H9 (cell line): ENCODE data around the gene EEF1AKMT3. TPM values are rescaled to one million over a fixed set of nuclear protein-coding genes. Genes with fewer than 3 reads are reported as not detected.
"Not testable (repeated sequence)": the region's sequence is repeated elsewhere in the genome, so short reads cannot be mapped to it uniquely, and the experiment has no call there.

Experiments used
- DNase-seq: peaks from one replicate; pipeline ENCODE4 v3.0.0-alpha.2; 2017
- H2AFZ ChIP-seq: one replicate; pipeline ENCODE4 v1.6.1; 2013; ENCODE audit warnings: mild to moderate bottlenecking, low read length, control low read depth, moderate library complexity
- H2AK5ac ChIP-seq: 2 replicates; pipeline ENCODE4 v1.6.1; 2013; ENCODE audit warnings: low read length, control low read depth, mixed read lengths; ENCODE audit not compliant: insufficient read length
- H2BK120ac ChIP-seq: one replicate; pipeline ENCODE4 v1.6.1; 2013; ENCODE audit warnings: low read depth, mild to moderate bottlenecking, low read length, control low read depth, inconsistent platforms; ENCODE audit not compliant: poor library complexity, severe bottlenecking
- H2BK12ac ChIP-seq: 2 replicates; pipeline ENCODE4 v1.6.1; 2013; ENCODE audit warnings: low read length, control low read depth, mixed read lengths, low read depth; ENCODE audit not compliant: insufficient read length
- H2BK15ac ChIP-seq: 2 replicates; pipeline ENCODE4 v1.6.1; 2013; ENCODE audit warnings: low read depth, low read length, control low read depth
- H2BK20ac ChIP-seq: one replicate; pipeline ENCODE4 v1.6.1; 2013; ENCODE audit warnings: low read depth, mild to moderate bottlenecking, low read length, control low read depth, inconsistent platforms; ENCODE audit not compliant: poor library complexity, severe bottlenecking
- H2BK5ac ChIP-seq: 2 replicates; pipeline ENCODE4 v1.6.1; 2013; ENCODE audit warnings: low read length, control low read depth, mixed read lengths; ENCODE audit not compliant: insufficient read length
- H3K14ac ChIP-seq: 2 replicates; pipeline ENCODE4 v1.6.1; 2013; ENCODE audit warnings: low read length, control low read depth; ENCODE audit not compliant: insufficient read depth
- H3K18ac ChIP-seq: 2 replicates; pipeline ENCODE4 v1.6.1; 2013; ENCODE audit warnings: low read depth, mild to moderate bottlenecking, mixed read lengths, low read length, control low read depth; ENCODE audit not compliant: insufficient read length
- H3K23ac ChIP-seq: 2 replicates; pipeline ENCODE4 v1.6.1; 2013; ENCODE audit warnings: low read length, control low read depth, mixed read lengths, low read depth; ENCODE audit not compliant: insufficient read length
- H3K23me2 ChIP-seq: 2 replicates; pipeline ENCODE4 v1.6.1; 2013; ENCODE audit warnings: low read depth, mild to moderate bottlenecking, mixed read lengths, low read length, control low read depth; ENCODE audit not compliant: insufficient read length, poor library complexity, severe bottlenecking
- H3K27ac ChIP-seq: 2 replicates; pipeline ENCODE4 v1.5.1; 2013; ENCODE audit warnings: low read length, control low read depth, mixed read lengths, low read depth; ENCODE audit not compliant: insufficient read length
- H3K27me3 ChIP-seq: 2 replicates; pipeline ENCODE4 v1.6.1; 2013; ENCODE audit warnings: low read length, control low read depth, inconsistent platforms; ENCODE audit not compliant: insufficient read depth
- H3K4ac ChIP-seq: 2 replicates; pipeline ENCODE4 v1.6.1; 2013; ENCODE audit warnings: low read depth, mild to moderate bottlenecking, control low read depth, inconsistent platforms, low read length, moderate library complexity
- H3K4me1 ChIP-seq: 2 replicates; pipeline ENCODE4 v1.6.1; 2013; ENCODE audit warnings: low read length, control low read depth, inconsistent platforms; ENCODE audit not compliant: insufficient read depth
- H3K4me2 ChIP-seq: 2 replicates; pipeline ENCODE4 v1.6.1; 2013; ENCODE audit warnings: low read length, control low read depth, mixed read lengths; ENCODE audit not compliant: insufficient read length, insufficient read depth
- H3K56ac ChIP-seq: 2 replicates; pipeline ENCODE4 v1.6.1; 2013; ENCODE audit warnings: low read depth, mild to moderate bottlenecking, mixed read lengths, low read length, control low read depth; ENCODE audit not compliant: insufficient read length
- H3K79me1 ChIP-seq: 2 replicates; pipeline ENCODE4 v1.6.1; 2013; ENCODE audit warnings: low read depth, mild to moderate bottlenecking, moderate library complexity, low read length, control low read depth, inconsistent platforms; ENCODE audit not compliant: insufficient read depth, poor library complexity, severe bottlenecking
- H3K79me2 ChIP-seq: 2 replicates; pipeline ENCODE4 v1.6.1; 2013; ENCODE audit warnings: low read length, control low read depth, inconsistent platforms; ENCODE audit not compliant: insufficient read depth
- H3K9ac ChIP-seq: 2 replicates; pipeline ENCODE4 v1.6.1; 2013; ENCODE audit warnings: low read length, control low read depth, mixed read lengths; ENCODE audit not compliant: insufficient read length; ENCODE audit errors: extremely low read depth
- H3K9me3 ChIP-seq: one replicate; pipeline ENCODE4 v1.6.1; 2013; ENCODE audit warnings: low read depth, low read length, inconsistent platforms; ENCODE audit not compliant: control insufficient read depth
- H3T11ph ChIP-seq: one replicate; pipeline ENCODE4 v1.6.1; 2013; ENCODE audit warnings: mild to moderate bottlenecking, low read length, control low read depth, inconsistent platforms
- H4K20me1 ChIP-seq: one replicate; pipeline ENCODE4 v1.6.1; 2013; ENCODE audit not compliant: control insufficient read depth, insufficient read length, insufficient read depth
- H4K5ac ChIP-seq: 2 replicates; pipeline ENCODE4 v1.6.1; 2013; ENCODE audit warnings: low read depth, mild to moderate bottlenecking, mixed read lengths, low read length, control low read depth; ENCODE audit not compliant: insufficient read length
- H4K8ac ChIP-seq: replicated peaks from 2 replicates; pipeline ENCODE4 v1.6.1; 2013; ENCODE audit warnings: low read length, control low read depth, mixed read lengths, low read depth; ENCODE audit not compliant: insufficient read length
- H4K91ac ChIP-seq: 2 replicates; pipeline ENCODE4 v1.6.1; 2013; ENCODE audit warnings: low read depth, mild to moderate bottlenecking, moderate library complexity, mixed read lengths, low read length, control low read depth; ENCODE audit not compliant: insufficient read length
- H3K27ac Mint-ChIP-seq, 3 experiments: 2 replicates in 2 of 3; 3 replicates in 1 of 3; pipeline ENCODE4 v1.8.0; 2020 to 2021; ENCODE audit warnings: mixed read lengths in 3 of 3, mild to moderate bottlenecking in 1 of 3, moderate library complexity in 1 of 3
- H3K27me3 Mint-ChIP-seq: 2 replicates; pipeline ENCODE4 v1.8.0; 2021; ENCODE audit warnings: low read depth, mild to moderate bottlenecking, moderate library complexity, mixed read lengths
- H3K36me3 Mint-ChIP-seq, 3 experiments: 2 replicates in 2 of 3; 3 replicates in 1 of 3; pipeline ENCODE4 v1.8.0; 2020 to 2021; ENCODE audit warnings: low read depth in 3 of 3, mixed read lengths in 3 of 3; ENCODE audit not compliant: insufficient read depth in 1 of 3
- H3K4me1 Mint-ChIP-seq, 2 experiments: 2 replicates each; pipeline ENCODE4 v1.8.0; 2020; ENCODE audit warnings: mixed read lengths in 2 of 2
- H3K4me3 Mint-ChIP-seq, 2 experiments: 2 replicates in 1 of 2; 3 replicates in 1 of 2; pipeline ENCODE4 v1.8.0; 2020 to 2021; ENCODE audit warnings: mild to moderate bottlenecking in 2 of 2, mixed read lengths in 2 of 2, moderate library complexity in 1 of 2
- H3K9me3 Mint-ChIP-seq, 2 experiments: 2 replicates in 1 of 2; 3 replicates in 1 of 2; pipeline ENCODE4 v1.8.0; 2020; ENCODE audit warnings: mild to moderate bottlenecking in 2 of 2, mixed read lengths in 2 of 2, moderate library complexity in 1 of 2
- WGBS: extraction: QIAGEN DNeasy Blood & Tissue Kit; methylation state at CpG from one replicate; pipeline ENCODE4 v1.1.7; 2013; ENCODE audit warnings: missing lambda C conversion rate, low lambda C conversion rate, mixed read lengths; ENCODE audit not compliant: insufficient read length; ENCODE audit errors: extremely low coverage; 5-methylcytosine and 5-hydroxymethylcytosine counted together
- total RNA-seq: library from RNA; stranded (reverse); gene quantifications from 2 replicates; pipeline ENCODE4 v1.2.1, GENCODE V29; 2021
- TF ChIP-seq, protein P1 (sequence below): fragments of 200-600 bp; sonication (generic); conservative IDR thresholded peaks from 3 replicates; pipeline ENCODE4 v1.8.0; 2021; ENCODE audit warnings: antibody characterized with exemption, mild to moderate bottlenecking

The EEF1AKMT3 gene
- total RNA-seq, 1 experiment from 2014 or later, result 2.9 TPM

DNA sequence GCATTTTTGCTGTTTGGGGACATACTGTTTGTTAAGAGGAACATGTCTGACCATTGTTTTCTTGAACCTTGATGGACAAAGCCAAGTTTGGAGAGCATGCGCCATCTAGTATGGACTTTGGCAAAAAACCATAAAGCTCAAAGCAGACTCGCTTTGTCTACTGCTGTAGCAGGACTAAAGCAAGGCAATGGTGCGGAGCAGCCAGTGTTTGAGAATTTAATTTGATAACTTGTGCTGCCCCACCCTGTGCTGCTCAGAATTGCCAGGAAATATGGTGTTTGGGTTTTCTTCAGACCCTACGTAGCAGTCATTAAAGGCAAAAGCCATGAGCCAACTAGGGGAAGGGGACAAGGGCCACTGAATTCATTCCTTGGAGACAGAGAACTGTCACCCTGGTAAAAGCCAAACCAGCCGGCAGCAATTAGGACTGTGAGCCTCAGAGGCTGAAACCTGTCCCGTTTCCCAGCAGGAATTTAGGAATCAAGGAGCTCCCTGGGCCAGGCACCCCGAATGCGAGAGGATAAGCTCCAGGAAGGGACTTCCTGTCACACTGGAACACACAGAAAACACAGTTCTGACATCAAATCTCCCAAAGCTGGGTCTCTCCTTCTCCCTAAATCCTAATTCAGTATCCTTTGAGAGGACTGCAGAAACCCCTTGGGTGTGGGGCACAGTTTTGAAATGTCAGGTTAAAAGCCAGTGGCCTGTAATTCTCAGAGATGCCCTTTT, 45.0 kb downstream of the EEF1AKMT3 start:
- H3K9me3 ChIP-seq, result no peaks in the 10 kb centered on the region
- H3K27me3 ChIP-seq, result no peaks in the 10 kb centered on the region
- Mint-ChIP-seq H3K4me3 (no peak overlapping the region), H3K36me3 (peaks cover 3 to 20% (median 16%) of the 10 kb centered on the region in 3 experiments), H3K9me3 (no peaks in the 10 kb centered on the region), H3K27ac (no peak overlapping the region), H3K4me1 (peaks cover 6 to 10% of the 10 kb centered on the region in 2 experiments), H3K27me3 (no peaks in the 10 kb centered on the region)
- no peak overlapping the region for H4K8ac ChIP-seq
- no peaks in the 10 kb centered on the region for H3K4me1 ChIP-seq
- H3K79me2 ChIP-seq, result no peaks in the 10 kb centered on the region
- no peak overlapping the region for H2BK120ac ChIP-seq
- no peak overlapping the region for H3K9ac ChIP-seq
- H3K27ac ChIP-seq, result no peak overlapping the region
- H2AK5ac ChIP-seq, result no peak overlapping the region
- no peaks in the 10 kb centered on the region for H3K23me2 ChIP-seq
- no peak overlapping the region for H2AFZ ChIP-seq
- no peak overlapping the region for H2BK20ac ChIP-seq
- H3K18ac ChIP-seq, result no peak overlapping the region
- H3K4ac ChIP-seq, result no peak overlapping the region
- no peak overlapping the region for H2BK15ac ChIP-seq
- H4K91ac ChIP-seq, result no peak overlapping the region
- H3K14ac ChIP-seq, result no peak overlapping the region
- H3T11ph ChIP-seq, result no peak overlapping the region
- no peak overlapping the region for H4K5ac ChIP-seq
- no peak overlapping the region for H3K56ac ChIP-seq
- no peaks in the 10 kb centered on the region for H4K20me1 ChIP-seq
- H3K79me1 ChIP-seq, result no peaks in the 10 kb centered on the region
- no peak for DNase-seq
- H3K4me2 ChIP-seq, result no peak overlapping the region
- H3K23ac ChIP-seq, result no peak overlapping the region
- H2BK5ac ChIP-seq, result no peak overlapping the region
- TF ChIP-seq, protein P1, sequence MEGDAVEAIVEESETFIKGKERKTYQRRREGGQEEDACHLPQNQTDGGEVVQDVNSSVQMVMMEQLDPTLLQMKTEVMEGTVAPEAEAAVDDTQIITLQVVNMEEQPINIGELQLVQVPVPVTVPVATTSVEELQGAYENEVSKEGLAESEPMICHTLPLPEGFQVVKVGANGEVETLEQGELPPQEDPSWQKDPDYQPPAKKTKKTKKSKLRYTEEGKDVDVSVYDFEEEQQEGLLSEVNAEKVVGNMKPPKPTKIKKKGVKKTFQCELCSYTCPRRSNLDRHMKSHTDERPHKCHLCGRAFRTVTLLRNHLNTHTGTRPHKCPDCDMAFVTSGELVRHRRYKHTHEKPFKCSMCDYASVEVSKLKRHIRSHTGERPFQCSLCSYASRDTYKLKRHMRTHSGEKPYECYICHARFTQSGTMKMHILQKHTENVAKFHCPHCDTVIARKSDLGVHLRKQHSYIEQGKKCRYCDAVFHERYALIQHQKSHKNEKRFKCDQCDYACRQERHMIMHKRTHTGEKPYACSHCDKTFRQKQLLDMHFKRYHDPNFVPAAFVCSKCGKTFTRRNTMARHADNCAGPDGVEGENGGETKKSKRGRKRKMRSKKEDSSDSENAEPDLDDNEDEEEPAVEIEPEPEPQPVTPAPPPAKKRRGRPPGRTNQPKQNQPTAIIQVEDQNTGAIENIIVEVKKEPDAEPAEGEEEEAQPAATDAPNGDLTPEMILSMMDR, result no peak
- no CpG with 5 or more reads among the region's 8 CpGs for WGBS
- H2BK12ac ChIP-seq, result no peak overlapping the region

DNA sequence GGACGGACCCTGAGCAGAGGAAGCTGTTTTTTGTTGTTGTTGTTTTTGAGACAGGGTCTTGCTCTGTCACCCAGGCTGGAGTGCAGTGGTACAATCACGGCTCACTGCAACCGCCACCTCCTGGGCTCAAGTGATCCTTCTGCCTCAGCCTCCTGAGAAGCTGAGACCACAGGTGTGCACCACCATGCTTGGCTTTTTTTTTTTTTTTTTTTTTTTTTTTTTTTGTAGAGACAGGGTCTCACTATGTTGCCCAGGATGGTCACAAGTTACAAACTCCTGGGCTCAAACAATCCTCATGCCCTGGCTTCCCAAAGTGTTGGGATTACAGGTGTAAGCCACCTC, 45.5 kb downstream of the EEF1AKMT3 start:
- not testable (repeated sequence) for H4K5ac ChIP-seq, H3K4me3 Mint-ChIP-seq, H3K9me3 Mint-ChIP-seq, H3K4me2 ChIP-seq, H2BK12ac ChIP-seq, H3K27me3 Mint-ChIP-seq, H3K9me3 ChIP-seq, H2BK5ac ChIP-seq, H3K27me3 ChIP-seq, H3K9ac ChIP-seq, H3T11ph ChIP-seq, H2BK20ac ChIP-seq, DNase-seq, H3K27ac ChIP-seq, H2BK15ac ChIP-seq, H3K56ac ChIP-seq, H3K4me1 ChIP-seq, H4K8ac ChIP-seq, H3K4me1 Mint-ChIP-seq, H3K4ac ChIP-seq, H4K20me1 ChIP-seq, H3K79me1 ChIP-seq, H3K14ac ChIP-seq, H3K79me2 ChIP-seq, H3K27ac Mint-ChIP-seq, H4K91ac ChIP-seq, H3K23me2 ChIP-seq, H2AK5ac ChIP-seq, H3K18ac ChIP-seq, H2BK120ac ChIP-seq, H3K23ac ChIP-seq, H2AFZ ChIP-seq
- H3K36me3 Mint-ChIP-seq, result peaks cover 7 to 25% (median 21%) of the 10 kb centered on the region in 3 experiments
- WGBS, result no CpG with 5 or more reads among the region's 3 CpGs
